HCT116 (cell line): Measurements from ENCODE around the gene PDXK. TPM values are rescaled to one million over a fixed set of nuclear protein-coding genes. Genes with fewer than 3 reads are reported as not detected.

Experiments
- ATAC-seq: fragments of 200-7000 bp; cut with Tn5 transposase; 2 replicates; pipeline ENCODE4 v1.9.1; 2020; ENCODE audit warnings: mild to moderate bottlenecking, moderate library complexity
- BruUV-seq: library from RNA; stranded (reverse); fragments of 400-500 nt; replicated peaks from 2 replicates; lab custom pipeline; 2021; lab: Mats Ljungman, UMichigan
- CTCF ChIA-PET: fragments of 300-600 bp; sonication (Branson Sonifier 250); formaldehyde crosslinking; loops from one replicate; lab custom pipeline; 2021; ENCODE audit warnings: antibody characterized with exemption; lab: Charles Lee
- POLR2A ChIA-PET: fragments of 300-600, 350-600 bp; sonication (Branson Sonifier 250); formaldehyde crosslinking; loops from one replicate; lab custom pipeline; 2021; ENCODE audit warnings: antibody characterized with exemption; lab: Charles Lee
- RAD21 ChIA-PET, 2 experiments: fragments of 300-600 bp; sonication (Branson Sonifier 250); formaldehyde crosslinking; loops; one replicate each; lab custom pipeline; 2023; ENCODE audit warnings: low total read pairs in 2 of 2; ENCODE audit not compliant: uncharacterized antibody in 2 of 2, unreplicated experiment in 2 of 2, low non-redundant PET in 1 of 2; lab: Charles Lee
- DNase-seq: peaks from one replicate; pipeline ENCODE4 v3.0.0-alpha.2; 2010; ENCODE audit warnings: low read depth, low spot score
- H2AFZ ChIP-seq: fragments of 200-600 bp; shearing (Covaris generic), sonication (generic); 2 replicates; pipeline ENCODE4 v1.6.1; 2017; ENCODE audit warnings: low read depth, mixed run types, mixed read lengths, antibody characterized with exemption, low read length; ENCODE audit not compliant: poor library complexity, severe bottlenecking
- H3K27ac ChIP-seq: 2 replicates; pipeline ENCODE4 v1.5.1; 2012; ENCODE audit warnings: low read depth, low read length
- H3K27me3 ChIP-seq: fragments of 200-600 bp; sonication (generic); 2 replicates; pipeline ENCODE4 v1.6.1; 2016; ENCODE audit warnings: mixed run types, low read length, mixed read lengths; ENCODE audit not compliant: insufficient read depth
- H3K36me3 ChIP-seq, 2 experiments: fragments of 200-500 bp in 1 of 2; fragments of 200-600 bp in 1 of 2; sonication (Bioruptor generic) in 1 of 2; sonication (generic) in 1 of 2; 2 replicates each; pipeline versions ENCODE4 v1.5.1 to v1.6.1; 2014 to 2016; ENCODE audit warnings: low read length in 2 of 2, inconsistent platforms in 1 of 2, mixed read lengths in 1 of 2, mixed run types in 1 of 2; ENCODE audit not compliant: insufficient read depth in 2 of 2, control insufficient read depth in 1 of 2
- H3K4me1 ChIP-seq, 2 experiments: fragments of 200-600 bp in 1 of 2; sonication (generic) in 1 of 2; 2 replicates each; pipeline versions ENCODE4 v1.5.1 to v1.6.1; 2012 to 2017; ENCODE audit warnings: low read length in 2 of 2, inconsistent platforms in 1 of 2, mild to moderate bottlenecking in 1 of 2, mixed read lengths in 1 of 2, mixed run types in 1 of 2, moderate library complexity in 1 of 2; ENCODE audit not compliant: insufficient read depth in 2 of 2, control insufficient read depth in 1 of 2
- H3K4me2 ChIP-seq: fragments of 200-600 bp; sonication (generic); 2 replicates; pipeline ENCODE4 v1.6.1; 2017; ENCODE audit warnings: mixed run types, low read length, mixed read lengths
- H3K4me3 ChIP-seq, 2 experiments: fragments of 200-600 bp in 1 of 2; sonication (generic) in 1 of 2; replicated peaks in 1 of 2; 2 replicates each; pipeline ENCODE4 v1.5.1; 2011 to 2016; ENCODE audit warnings: low read length in 2 of 2, control low read depth in 1 of 2, low read depth in 1 of 2, mild to moderate bottlenecking in 1 of 2, mixed read lengths in 1 of 2, mixed run types in 1 of 2
- H3K79me2 ChIP-seq: fragments of 200-600 bp; sonication (generic); 2 replicates; pipeline ENCODE4 v1.6.1; 2017; ENCODE audit warnings: mild to moderate bottlenecking, mixed run types, low read length, moderate library complexity, mixed read lengths; ENCODE audit not compliant: insufficient read depth
- H3K9ac ChIP-seq: fragments of 200-600 bp; sonication (generic); 2 replicates; pipeline ENCODE4 v1.6.1; 2016; ENCODE audit warnings: low read length, mixed read lengths
- H3K9me2 ChIP-seq: fragments of 200-600 bp; sonication (generic), shearing (Covaris generic); 2 replicates; pipeline ENCODE4 v1.6.1; 2017; ENCODE audit warnings: mixed run types, mild to moderate bottlenecking, moderate library complexity; ENCODE audit not compliant: insufficient read depth
- H3K9me3 ChIP-seq, 2 experiments: fragments of 200-500 bp in 1 of 2; fragments of 200-600 bp in 1 of 2; sonication (Bioruptor generic) in 1 of 2; sonication (generic) in 1 of 2; 2 replicates each; pipeline ENCODE4 v1.6.1; 2014 to 2017; ENCODE audit warnings: low read length in 2 of 2, mixed read lengths in 2 of 2, inconsistent platforms in 1 of 2, low read depth in 1 of 2, mild to moderate bottlenecking in 1 of 2, mixed run types in 1 of 2, moderate library complexity in 1 of 2; ENCODE audit not compliant: control insufficient read depth in 1 of 2, insufficient read depth in 1 of 2
- H4K20me1 ChIP-seq: fragments of 200-600 bp; sonication (generic), shearing (Covaris generic); 2 replicates; pipeline ENCODE4 v1.6.1; 2017; ENCODE audit warnings: mixed run types, mild to moderate bottlenecking, moderate library complexity; ENCODE audit not compliant: insufficient read depth
- CBX3 ChIP-seq: IDR thresholded peaks from 2 replicates; pipeline ENCODE4 v1.6.1; 2012; ENCODE audit warnings: low read depth
- CEBPB ChIP-seq: IDR thresholded peaks from 2 replicates; pipeline ENCODE4 v1.6.1; 2012; ENCODE audit warnings: low read depth
- CTCF ChIP-seq, 3 experiments: fragments of 200-600 bp in 1 of 3; sonication (generic) in 1 of 3; IDR thresholded peaks in 2 of 3; conservative IDR thresholded peaks in 1 of 3; 2 replicates each; pipeline ENCODE4 v1.5.1; 2012 to 2017; ENCODE audit warnings: low read depth in 2 of 3, low read length in 2 of 3, antibody characterized with exemption in 1 of 3, borderline replicate concordance in 1 of 3, control low read depth in 1 of 3, mild to moderate bottlenecking in 1 of 3, mixed read lengths in 1 of 3, mixed run types in 1 of 3, moderate library complexity in 1 of 3; ENCODE audit not compliant: insufficient read depth in 1 of 3
- EGR1 ChIP-seq: IDR thresholded peaks from 2 replicates; pipeline ENCODE4 v1.6.1; 2012; ENCODE audit warnings: low read depth
- ELF1 ChIP-seq: IDR thresholded peaks from 2 replicates; pipeline ENCODE4 v1.6.1; 2012; ENCODE audit warnings: low read depth, borderline replicate concordance
- EZH2 ChIP-seq: fragments of 200-600 bp; sonication (generic); IDR thresholded peaks from 2 replicates; pipeline ENCODE4 v1.6.1; 2017; ENCODE audit warnings: antibody characterized with exemption, mixed run types
- EZH2phosphoT487 ChIP-seq: fragments of 200-600 bp; IDR thresholded peaks from 2 replicates; pipeline ENCODE4 v1.6.1; 2018; ENCODE audit warnings: antibody characterized with exemption, borderline replicate concordance
- FOSL1 ChIP-seq: IDR thresholded peaks from 2 replicates; pipeline ENCODE4 v1.6.1; 2012; ENCODE audit warnings: low read depth
- JUND ChIP-seq: IDR thresholded peaks from 2 replicates; pipeline ENCODE4 v1.6.1; 2012
- MAX ChIP-seq: IDR thresholded peaks from 2 replicates; pipeline ENCODE4 v1.6.1; 2012
- POLR2A ChIP-seq: IDR thresholded peaks from 2 replicates; pipeline ENCODE4 v1.7.0; 2011; ENCODE audit warnings: borderline replicate concordance; ENCODE audit not compliant: insufficient read depth, insufficient read length; ENCODE audit errors: extremely low read depth
- POLR2AphosphoS5 ChIP-seq: IDR thresholded peaks from 2 replicates; pipeline ENCODE4 v1.6.1; 2011; ENCODE audit warnings: mild to moderate bottlenecking, low read depth, low read length, moderate library complexity
- RAD21 ChIP-seq: IDR thresholded peaks from 2 replicates; pipeline ENCODE4 v1.6.1; 2012; ENCODE audit warnings: low read depth, mild to moderate bottlenecking
- REST ChIP-seq: IDR thresholded peaks from 2 replicates; pipeline ENCODE4 v1.6.1; 2012; ENCODE audit warnings: low read depth
- SIN3A ChIP-seq: IDR thresholded peaks from 2 replicates; pipeline ENCODE4 v1.6.1; 2012; ENCODE audit warnings: low read depth
- TCF7L2 ChIP-seq: IDR thresholded peaks from 2 replicates; pipeline ENCODE4 v1.7.0; 2011; ENCODE audit warnings: borderline replicate concordance, inconsistent platforms; ENCODE audit not compliant: insufficient read depth, insufficient read length; ENCODE audit errors: extremely low read depth
- YY1 ChIP-seq: IDR thresholded peaks from 2 replicates; pipeline ENCODE4 v1.6.1; 2011; ENCODE audit warnings: low read length, low read depth, moderate library complexity, mild to moderate bottlenecking; ENCODE audit not compliant: insufficient replicate concordance; ENCODE audit errors: extremely low read depth
- ZFX ChIP-seq: fragments of 450-650 bp; IDR thresholded peaks from 2 replicates; pipeline ENCODE4 v1.6.1; 2017
- ZNF274 ChIP-seq: fragments of 200-500 bp; sonication (Bioruptor generic); IDR thresholded peaks from 2 replicates; pipeline ENCODE4 v1.6.1; 2014; ENCODE audit warnings: mild to moderate bottlenecking, low read depth, low read length, inconsistent platforms
- intact Hi-C: fragments of 100-400 bp; cut with micrococcal nuclease; formaldehyde crosslinking; loops from 2 replicates; pipeline ENCODE4 v1.10.0; 2022
- total RNA-seq: library from RNA; stranded (reverse); gene quantifications from one replicate; pipeline ENCODE4 v1.2.1, GENCODE V29; 2021; ENCODE audit not compliant: unreplicated experiment

The PDXK gene
- total RNA-seq, 1 experiment from 2014 or later = 127 TPM

- H3K4me1 ChIP-seq = peaks cover 9 to 22% of the 10 kb centered on the region in 2 experiments
- no peaks in the 10 kb centered on the region for H3K27me3 ChIP-seq
- intact Hi-C loops = no loop called here
- no peaks in the 10 kb centered on the region for H3K9me2 ChIP-seq
- H3K9ac ChIP-seq = no peak overlapping the region
- no peak overlapping the region for H3K27ac ChIP-seq
- H3K79me2 ChIP-seq = no peaks in the 10 kb centered on the region
- ATAC-seq = no peak
- no peak overlapping the region for H3K4me2 ChIP-seq
- BruUV-seq = no TSS peak
- RAD21 ChIA-PET = no interaction called here
- no peak for TF ChIP-seq CTCF (IDR thresholded peaks at IDR 0.05 in 2 of 3, conservative IDR thresholded peaks at IDR 0.05 in 1 of 3; ENCODE audit: borderline replicate concordance in 1 of 3, insufficient read depth in 1 of 3, low read depth in 2 of 3, low read length in 2 of 3)
- no peak for TF ChIP-seq ELF1
- TF ChIP-seq POLR2A = no peak
- TF ChIP-seq YY1 = no peak
- no peak for TF ChIP-seq CEBPB
- TF ChIP-seq TCF7L2 = no peak
- no peak for TF ChIP-seq EGR1
- TF ChIP-seq EZH2phosphoT487 = no peak
- no peak for TF ChIP-seq ZFX
- TF ChIP-seq POLR2AphosphoS5 = no peak
- TF ChIP-seq RAD21 = no peak
- no peak for TF ChIP-seq MAX
- TF ChIP-seq EZH2 = no peak
- TF ChIP-seq FOSL1 = no peak
- TF ChIP-seq SIN3A = no peak
- TF ChIP-seq REST = no peak
- no peak for TF ChIP-seq CBX3
- no peak for TF ChIP-seq ZNF274
- TF ChIP-seq JUND = no peak
- POLR2A ChIA-PET = no interaction called here
- no peaks in the 10 kb centered on the region for H4K20me1 ChIP-seq
- no peak overlapping the region for H2AFZ ChIP-seq
- H3K4me3 ChIP-seq = no peak overlapping the region
- no peaks in the 10 kb centered on the region for H3K9me3 ChIP-seq
- H3K36me3 ChIP-seq = no peaks in the 10 kb centered on the region
- DNase-seq = no peak
- CTCF ChIA-PET = no interaction called here
These were observed 16.8 kb upstream of the PDXK start for GRCh38 chr21:43701936-43702784.
